Vagina (tissue), 2 donors: ENCODE measurements around the gene EEF1A2.

ENCODE experiments used
- POLR2A ChIP-seq, 2 donors: fragments of 450-650 bp; IDR thresholded peaks; one replicate each; pipeline ENCODE4 v1.6.1; 2017; ENCODE audit warnings: antibody characterized with exemption in 2 of 2, mild to moderate bottlenecking in 2 of 2, moderate library complexity in 2 of 2
- POLR2AphosphoS5 ChIP-seq, 2 donors: sonication (generic); formaldehyde crosslinking; IDR thresholded peaks; one replicate each; pipeline ENCODE4 v1.9.0; 2017; ENCODE audit warnings: antibody characterized with exemption in 2 of 2, mild to moderate bottlenecking in 2 of 2, low read depth in 1 of 2; ENCODE audit not compliant: insufficient read depth in 1 of 2
- TF ChIP-seq, protein P1 (sequence below), 3 experiments: fragments of 450-650 bp in 2 of 3; fragments of 200-600 bp in 1 of 3; sonication (generic) in 1 of 3; IDR thresholded peaks; one replicate each; pipeline ENCODE4 v1.5.1; 2017 to 2019; ENCODE audit warnings: antibody characterized with exemption in 3 of 3, mild to moderate bottlenecking in 2 of 3, moderate library complexity in 2 of 3

DNA sequence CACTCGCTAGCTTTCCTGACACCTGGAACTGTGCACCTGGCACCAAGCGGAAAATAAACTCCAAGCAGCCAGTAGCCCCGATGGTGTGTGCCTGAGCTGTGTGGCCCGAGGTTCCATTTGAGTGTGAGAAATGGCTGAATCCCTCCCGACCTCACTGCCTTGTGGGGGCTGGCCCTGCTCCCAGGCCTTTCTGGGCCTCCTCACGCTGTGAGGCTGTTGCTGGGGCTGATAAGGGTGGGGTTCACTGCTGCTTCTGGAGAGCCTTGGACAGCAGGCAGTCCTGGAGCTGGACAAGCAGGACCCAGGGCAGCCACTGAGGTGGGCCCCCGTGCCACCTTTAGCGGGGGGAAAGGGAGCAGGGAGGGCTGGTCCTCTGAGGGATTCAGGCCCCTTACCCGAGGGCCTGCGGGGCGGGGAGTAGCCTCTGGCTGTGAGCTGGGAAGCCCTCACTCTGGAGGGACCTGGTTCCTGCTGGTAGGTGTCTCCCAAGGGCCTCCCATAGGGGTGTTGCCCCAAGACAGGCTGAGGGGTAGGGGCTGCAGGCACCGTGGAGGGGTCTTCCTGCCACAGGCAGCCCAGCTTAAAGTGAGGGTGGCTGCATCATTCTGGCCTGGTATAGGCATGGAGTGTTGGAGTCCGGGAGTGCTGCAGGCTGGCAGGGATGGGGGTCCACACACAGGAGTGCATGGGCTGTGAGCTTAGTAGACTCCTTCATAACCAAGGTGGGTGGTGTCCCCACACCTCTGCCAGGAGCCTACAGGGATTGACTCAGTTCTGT, 23.4 kb upstream of the EEF1A2 start:
- TF ChIP-seq, protein P1, sequence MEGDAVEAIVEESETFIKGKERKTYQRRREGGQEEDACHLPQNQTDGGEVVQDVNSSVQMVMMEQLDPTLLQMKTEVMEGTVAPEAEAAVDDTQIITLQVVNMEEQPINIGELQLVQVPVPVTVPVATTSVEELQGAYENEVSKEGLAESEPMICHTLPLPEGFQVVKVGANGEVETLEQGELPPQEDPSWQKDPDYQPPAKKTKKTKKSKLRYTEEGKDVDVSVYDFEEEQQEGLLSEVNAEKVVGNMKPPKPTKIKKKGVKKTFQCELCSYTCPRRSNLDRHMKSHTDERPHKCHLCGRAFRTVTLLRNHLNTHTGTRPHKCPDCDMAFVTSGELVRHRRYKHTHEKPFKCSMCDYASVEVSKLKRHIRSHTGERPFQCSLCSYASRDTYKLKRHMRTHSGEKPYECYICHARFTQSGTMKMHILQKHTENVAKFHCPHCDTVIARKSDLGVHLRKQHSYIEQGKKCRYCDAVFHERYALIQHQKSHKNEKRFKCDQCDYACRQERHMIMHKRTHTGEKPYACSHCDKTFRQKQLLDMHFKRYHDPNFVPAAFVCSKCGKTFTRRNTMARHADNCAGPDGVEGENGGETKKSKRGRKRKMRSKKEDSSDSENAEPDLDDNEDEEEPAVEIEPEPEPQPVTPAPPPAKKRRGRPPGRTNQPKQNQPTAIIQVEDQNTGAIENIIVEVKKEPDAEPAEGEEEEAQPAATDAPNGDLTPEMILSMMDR (IDR thresholded peaks at IDR 0.05) = no peak
- TF ChIP-seq POLR2A (IDR thresholded peaks at IDR 0.05) (no peak), POLR2AphosphoS5 (IDR thresholded peaks at IDR 0.05; ENCODE audit: insufficient read depth in 1 of 2, low read depth in 1 of 2) (peak in 1 of 2 donors; percentile 14)
